ENCODE measurements around the gene DHRSX. TPM values are rescaled to one million over a fixed set of nuclear protein-coding genes. Genes with fewer than 3 reads are reported as not detected.

Gene DHRSX
- polyA plus RNA-seq, 3 donors from 2014 or later: 20.0 to 36.4 (median 23.2) TPM

- no peak overlapping the region for H3K27ac Mint-ChIP-seq
- no peaks in the 10 kb centered on the region for H3K4me1 Mint-ChIP-seq
- H3K4me3 Mint-ChIP-seq: no peak overlapping the region
- H3K36me3 Mint-ChIP-seq: peaks cover 3 to 7% (median 4%) of the 10 kb centered on the region in 3 donors
- DNase-seq: no peak
- peaks cover 3 to 36% (median 6%) of the 10 kb centered on the region in 6 donors for H3K9me3 Mint-ChIP-seq
- peaks cover 0 to 3% (median 0%) of the 10 kb centered on the region in 3 donors for H3K27me3 Mint-ChIP-seq (ENCODE audit: low read depth in 3 of 3)
Measured at GRCh38 chrX:2172359-2172758, 328.4 kb downstream of the DHRSX start.

Other genes starting within 250 kb of the DHRSX start
- 10 to 100 TPM; 23.7 to 48.1 (median 41.4) TPM for gene ZBED1, start within 50 bp of the DHRSX start, polyA plus RNA-seq
- 100 to 1,000 TPM; 479 to 672 (median 543) TPM for gene CD99, start 190.3 kb upstream of the DHRSX start, polyA plus RNA-seq

Measured in immature natural killer cell (primary cell).